GM12878 (cell line): ENCODE measurements around the gene DELE1.

Experiments used
- EZH2 ChIP-seq: IDR thresholded peaks from 2 replicates; pipeline ENCODE4 v1.6.1; 2012; ENCODE audit warnings: low read depth, mild to moderate bottlenecking, control low read depth, inconsistent platforms, low read length, borderline replicate concordance; ENCODE audit not compliant: control insufficient read depth
- SRF ChIP-seq, 2 experiments: IDR thresholded peaks; 2 replicates each; pipeline ENCODE4 v1.6.1; 2011; ENCODE audit warnings: low read depth in 2 of 2, low read length in 2 of 2, mild to moderate bottlenecking in 1 of 2, moderate library complexity in 1 of 2
- TAF1 ChIP-seq: IDR thresholded peaks from 2 replicates; pipeline ENCODE4 v1.6.1; 2011; ENCODE audit warnings: mild to moderate bottlenecking, low read depth, low read length, borderline replicate concordance
- ZNF274 ChIP-seq: IDR thresholded peaks from one replicate; pipeline ENCODE4 v1.8.0; 2011; ENCODE audit not compliant: insufficient read length, insufficient read depth
- TF ChIP-seq, protein P1 (sequence below), 3 experiments: IDR thresholded peaks in 2 of 3; conservative IDR thresholded peaks in 1 of 3; 2 replicates each; pipeline ENCODE4 v1.5.1; 2011; ENCODE audit warnings: low read depth in 3 of 3, low read length in 3 of 3, mild to moderate bottlenecking in 3 of 3, control low read depth in 2 of 3, moderate library complexity in 2 of 3, inconsistent platforms in 1 of 3, mixed read lengths in 1 of 3; ENCODE audit not compliant: control insufficient read depth in 2 of 3, insufficient read depth in 1 of 3; ENCODE audit errors: extremely low read depth in 1 of 3
- TF ChIP-seq, protein P2 (sequence below): IDR thresholded peaks from 2 replicates; pipeline ENCODE4 v1.6.1; 2012; ENCODE audit warnings: low read depth, low read length, improper control_type of control experiment

DNA sequence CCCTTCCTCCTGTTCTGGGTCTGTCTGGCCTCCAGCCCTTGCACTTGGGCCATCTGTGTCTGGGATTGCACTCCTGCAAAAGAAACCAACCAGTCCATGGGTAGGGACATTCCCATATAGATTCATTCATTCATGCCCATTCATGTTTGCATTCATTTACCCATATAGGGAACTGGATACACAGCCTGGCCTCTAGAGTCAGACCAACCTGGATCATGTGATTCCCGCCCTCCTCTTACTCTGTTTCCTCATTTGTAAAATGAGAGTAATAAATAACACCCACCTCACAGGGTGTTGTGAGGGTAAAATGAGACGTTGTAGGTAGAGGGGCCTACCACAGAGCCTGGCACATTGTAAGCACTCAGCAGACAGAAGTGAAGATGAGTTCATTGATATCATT, 25.8 kb downstream of the DELE1 start:
- TF ChIP-seq, protein P1, sequence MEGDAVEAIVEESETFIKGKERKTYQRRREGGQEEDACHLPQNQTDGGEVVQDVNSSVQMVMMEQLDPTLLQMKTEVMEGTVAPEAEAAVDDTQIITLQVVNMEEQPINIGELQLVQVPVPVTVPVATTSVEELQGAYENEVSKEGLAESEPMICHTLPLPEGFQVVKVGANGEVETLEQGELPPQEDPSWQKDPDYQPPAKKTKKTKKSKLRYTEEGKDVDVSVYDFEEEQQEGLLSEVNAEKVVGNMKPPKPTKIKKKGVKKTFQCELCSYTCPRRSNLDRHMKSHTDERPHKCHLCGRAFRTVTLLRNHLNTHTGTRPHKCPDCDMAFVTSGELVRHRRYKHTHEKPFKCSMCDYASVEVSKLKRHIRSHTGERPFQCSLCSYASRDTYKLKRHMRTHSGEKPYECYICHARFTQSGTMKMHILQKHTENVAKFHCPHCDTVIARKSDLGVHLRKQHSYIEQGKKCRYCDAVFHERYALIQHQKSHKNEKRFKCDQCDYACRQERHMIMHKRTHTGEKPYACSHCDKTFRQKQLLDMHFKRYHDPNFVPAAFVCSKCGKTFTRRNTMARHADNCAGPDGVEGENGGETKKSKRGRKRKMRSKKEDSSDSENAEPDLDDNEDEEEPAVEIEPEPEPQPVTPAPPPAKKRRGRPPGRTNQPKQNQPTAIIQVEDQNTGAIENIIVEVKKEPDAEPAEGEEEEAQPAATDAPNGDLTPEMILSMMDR (IDR thresholded peaks at IDR 0.05 in 2 of 3, conservative IDR thresholded peaks at IDR 0.05 in 1 of 3; ENCODE audit: control insufficient read depth in 2 of 3, extremely low read depth in 1 of 3, insufficient read depth in 1 of 3, low read depth in 3 of 3, low read length in 3 of 3) = no peak
- no peak for TF ChIP-seq ZNF274
- TF ChIP-seq, protein P2, sequence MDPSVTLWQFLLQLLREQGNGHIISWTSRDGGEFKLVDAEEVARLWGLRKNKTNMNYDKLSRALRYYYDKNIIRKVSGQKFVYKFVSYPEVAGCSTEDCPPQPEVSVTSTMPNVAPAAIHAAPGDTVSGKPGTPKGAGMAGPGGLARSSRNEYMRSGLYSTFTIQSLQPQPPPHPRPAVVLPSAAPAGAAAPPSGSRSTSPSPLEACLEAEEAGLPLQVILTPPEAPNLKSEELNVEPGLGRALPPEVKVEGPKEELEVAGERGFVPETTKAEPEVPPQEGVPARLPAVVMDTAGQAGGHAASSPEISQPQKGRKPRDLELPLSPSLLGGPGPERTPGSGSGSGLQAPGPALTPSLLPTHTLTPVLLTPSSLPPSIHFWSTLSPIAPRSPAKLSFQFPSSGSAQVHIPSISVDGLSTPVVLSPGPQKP = no peak
- no peak for TF ChIP-seq TAF1
- no peak for TF ChIP-seq SRF (IDR thresholded peaks at IDR 0.05; ENCODE audit: low read depth in 2 of 2, low read length in 2 of 2)
- no peak for TF ChIP-seq EZH2
